IMR-90 (cell line): Measurements from ENCODE around the gene NDEL1.

Experiments
- BHLHE40 ChIP-seq: fragments of 150-350 bp; IDR thresholded peaks from 2 replicates; pipeline ENCODE4 v1.6.1; 2016; ENCODE audit warnings: mild to moderate bottlenecking, low read depth, low read length
- CEBPB ChIP-seq: IDR thresholded peaks from 2 replicates; pipeline ENCODE4 v1.6.1; 2012; ENCODE audit warnings: low read depth, low read length, improper control_type of control experiment
- CHD1 ChIP-seq: IDR thresholded peaks from 2 replicates; pipeline ENCODE4 v1.6.1; 2012; ENCODE audit warnings: low read depth, low read length, improper control_type of control experiment
- CTCF ChIP-seq: conservative IDR thresholded peaks from 2 replicates; pipeline ENCODE4 v1.5.1; 2012; ENCODE audit warnings: mild to moderate bottlenecking, low read depth, low read length, improper control_type of control experiment
- ELK1 ChIP-seq: fragments of 150-350 bp; IDR thresholded peaks from 2 replicates; pipeline ENCODE4 v1.6.1; 2016; ENCODE audit warnings: low read depth, mild to moderate bottlenecking, low read length, moderate library complexity, borderline replicate concordance
- FOS ChIP-seq: fragments of 150-350 bp; IDR thresholded peaks from 2 replicates; pipeline ENCODE4 v1.6.1; 2016; ENCODE audit warnings: low read depth, low read length
- MAFK ChIP-seq: IDR thresholded peaks from 2 replicates; pipeline ENCODE4 v1.6.1; 2012; ENCODE audit warnings: low read depth, low read length, improper control_type of control experiment
- MAZ ChIP-seq: IDR thresholded peaks from 2 replicates; pipeline ENCODE4 v1.6.1; 2012; ENCODE audit warnings: low read depth, mild to moderate bottlenecking, low read length, improper control_type of control experiment, moderate library complexity, borderline replicate concordance
- POLR2A ChIP-seq: IDR thresholded peaks from 2 replicates; pipeline ENCODE4 v1.6.1; 2012; ENCODE audit warnings: mild to moderate bottlenecking, low read depth, low read length
- RAD21 ChIP-seq: IDR thresholded peaks from 2 replicates; pipeline ENCODE4 v1.6.1; 2012; ENCODE audit warnings: low read length, improper control_type of control experiment
- RCOR1 ChIP-seq: IDR thresholded peaks from 2 replicates; pipeline ENCODE4 v1.6.1; 2012; ENCODE audit warnings: mild to moderate bottlenecking, low read length, improper control_type of control experiment; ENCODE audit not compliant: insufficient replicate concordance
- RFX5 ChIP-seq: IDR thresholded peaks from 2 replicates; pipeline ENCODE4 v1.8.0; 2012; ENCODE audit warnings: low read depth, mild to moderate bottlenecking, low read length, moderate library complexity
- SMC3 ChIP-seq: fragments of 150-350 bp; IDR thresholded peaks from 2 replicates; pipeline ENCODE4 v1.6.1; 2016; ENCODE audit warnings: low read depth, mild to moderate bottlenecking, antibody characterized with exemption, low read length, moderate library complexity
- USF2 ChIP-seq: fragments of 150-350 bp; IDR thresholded peaks from 2 replicates; pipeline ENCODE4 v1.6.1; 2017; ENCODE audit warnings: mild to moderate bottlenecking, antibody characterized with exemption, low read length, low read depth

- no peak for TF ChIP-seq CTCF
- no peak for TF ChIP-seq BHLHE40
- TF ChIP-seq SMC3, result no peak
- TF ChIP-seq CEBPB, result no peak
- no peak for TF ChIP-seq RFX5
- TF ChIP-seq POLR2A, result no peak
- TF ChIP-seq MAZ, result no peak
- no peak for TF ChIP-seq CHD1
- no peak for TF ChIP-seq RAD21
- no peak for TF ChIP-seq RCOR1
- no peak for TF ChIP-seq ELK1
- no peak for TF ChIP-seq FOS
- no peak for TF ChIP-seq USF2
- TF ChIP-seq MAFK, result no peak
These were observed 44.6 kb downstream of the NDEL1 start for GRCh38 chr17:8480011-8480976.
